ENCODE measurements around the gene FBLN2.

The FBLN2 gene

DNA sequence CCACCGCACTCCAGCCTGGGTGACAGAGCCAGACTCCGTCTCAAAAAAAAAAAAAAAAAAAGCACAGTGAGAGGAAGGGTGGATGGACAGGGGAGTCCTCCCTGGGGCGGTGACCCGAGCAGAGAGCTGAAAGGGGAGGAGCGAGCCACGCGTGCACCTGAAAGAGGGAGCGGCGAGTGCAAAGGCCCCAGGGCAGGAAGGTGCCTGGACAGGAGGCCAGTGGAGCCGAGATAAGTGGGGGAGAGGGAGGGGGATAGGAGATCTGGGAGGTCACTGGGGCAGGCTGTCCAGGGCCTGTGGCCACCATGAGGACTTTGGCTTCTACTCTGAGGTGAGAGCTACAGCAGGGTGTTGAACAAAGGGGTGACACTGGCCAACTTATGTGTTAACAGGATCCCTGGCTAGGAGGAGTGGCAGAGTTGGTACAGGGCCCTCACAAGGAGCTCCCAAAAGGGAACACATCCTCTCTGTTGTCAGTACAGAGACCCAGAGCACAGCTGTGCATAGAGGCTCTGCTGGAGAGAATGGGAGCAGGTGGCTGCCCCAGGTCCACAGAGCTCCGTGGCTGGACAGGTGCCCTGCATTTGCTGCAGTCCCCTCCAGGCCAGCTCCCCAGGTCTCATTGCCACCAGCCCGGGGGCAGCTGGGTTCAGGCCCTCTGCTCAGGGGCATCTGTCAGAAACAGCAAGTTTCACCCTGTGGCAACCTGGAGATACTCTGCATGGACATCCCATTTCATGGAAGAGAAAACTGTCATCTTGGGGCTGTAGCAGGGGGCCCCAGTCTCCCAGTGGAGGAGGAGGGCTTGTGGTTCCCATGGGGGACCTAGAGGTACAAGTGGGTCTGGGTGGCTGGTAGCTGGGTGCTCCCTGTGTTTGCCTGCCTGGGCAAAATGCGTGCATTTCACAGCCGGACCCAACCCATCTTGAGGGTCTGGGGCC lies 28.5 kb downstream of the FBLN2 start:
- no peak for TF ChIP-seq ZNF274 (IDR thresholded peaks at IDR 0.05; ENCODE audit: low read depth, low read length)
- H3K4me3 ChIP-seq (ENCODE audit: low read length) = no peak overlapping the region

DNA sequence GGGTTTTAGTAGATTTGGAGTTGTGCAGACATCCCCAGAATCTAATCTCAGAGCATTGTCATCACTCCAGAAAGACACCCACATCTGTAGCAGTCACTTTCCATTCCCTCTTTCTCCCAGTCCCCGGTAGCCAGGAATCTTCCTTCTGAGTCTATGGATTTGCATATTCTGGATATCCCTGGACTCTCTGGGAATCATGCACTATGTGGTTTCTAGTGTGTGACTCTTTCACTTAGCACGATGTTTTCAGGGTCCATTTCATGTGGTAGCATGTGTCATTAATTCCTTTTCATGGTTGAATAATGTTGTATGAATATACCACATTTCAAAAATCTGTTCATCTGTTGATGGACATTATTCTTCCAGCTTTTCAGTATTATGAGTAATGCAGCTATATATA lies 29.3 kb downstream of the FBLN2 start:
- no peak overlapping the region for H3K4me3 ChIP-seq (ENCODE audit: low read length)
- no peak for TF ChIP-seq ZNF274 (IDR thresholded peaks at IDR 0.05; ENCODE audit: low read depth, low read length)

DNA sequence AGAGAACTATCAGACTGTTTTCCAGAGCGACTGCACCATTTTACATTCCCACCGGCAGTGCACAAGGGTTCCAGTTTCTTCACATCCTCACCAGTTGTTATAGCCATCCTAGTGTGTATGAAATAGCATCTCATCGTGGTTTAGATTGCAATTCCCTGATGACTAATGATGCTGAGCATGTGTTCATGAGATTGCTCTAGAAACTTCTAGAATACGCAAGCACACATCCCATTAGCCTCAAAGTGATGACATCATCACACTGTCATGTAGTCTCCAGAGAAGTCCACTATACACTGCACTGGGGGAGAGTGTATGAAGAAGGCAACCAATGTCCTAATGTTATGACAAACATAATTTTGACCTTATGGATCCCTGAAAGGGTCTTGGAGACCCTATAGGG lies 30.1 kb downstream of the FBLN2 start:
- H3K4me3 ChIP-seq (ENCODE audit: low read length) = no peak overlapping the region
- TF ChIP-seq ZNF274 (IDR thresholded peaks at IDR 0.05; ENCODE audit: low read depth, low read length) = no peak

DNA sequence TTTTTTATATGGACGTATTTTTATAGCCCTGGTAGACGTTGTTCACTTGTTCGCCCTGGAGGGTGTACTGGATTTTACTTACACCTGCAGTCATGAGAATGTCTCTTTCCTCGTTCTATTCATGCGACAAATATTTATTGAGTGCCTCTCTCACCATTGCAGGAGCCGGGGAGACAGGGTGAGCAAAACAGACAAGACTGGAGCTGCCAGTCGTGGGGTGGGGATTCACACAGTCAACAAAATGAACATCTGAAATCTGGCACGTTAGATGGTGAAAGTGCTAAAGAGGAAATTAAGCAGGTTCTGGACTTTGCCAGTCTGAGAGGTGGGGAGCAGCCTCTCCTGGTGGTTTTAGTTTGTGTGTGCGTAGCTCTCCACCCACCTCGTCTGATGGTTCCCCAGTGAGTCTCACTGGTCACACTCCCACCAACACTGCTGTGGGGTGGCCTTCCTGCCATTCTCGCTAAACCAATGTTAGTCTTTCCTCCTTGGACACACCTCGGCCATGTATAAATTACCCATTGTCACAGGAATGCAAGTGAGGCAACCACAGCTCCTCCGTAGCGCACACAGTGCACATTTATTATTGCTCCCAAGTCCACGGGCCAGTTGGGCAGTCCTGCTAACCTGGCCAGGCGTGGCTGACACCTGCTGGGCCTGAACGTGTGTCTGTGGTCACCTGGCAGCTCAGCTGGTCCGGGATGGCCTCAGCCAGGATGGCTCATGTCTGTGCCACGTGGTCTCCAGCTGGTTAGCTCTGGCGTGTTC lies 31.5 kb downstream of the FBLN2 start:
- TF ChIP-seq ZNF274 (IDR thresholded peaks at IDR 0.05; ENCODE audit: low read depth, low read length) = no peak

DNA sequence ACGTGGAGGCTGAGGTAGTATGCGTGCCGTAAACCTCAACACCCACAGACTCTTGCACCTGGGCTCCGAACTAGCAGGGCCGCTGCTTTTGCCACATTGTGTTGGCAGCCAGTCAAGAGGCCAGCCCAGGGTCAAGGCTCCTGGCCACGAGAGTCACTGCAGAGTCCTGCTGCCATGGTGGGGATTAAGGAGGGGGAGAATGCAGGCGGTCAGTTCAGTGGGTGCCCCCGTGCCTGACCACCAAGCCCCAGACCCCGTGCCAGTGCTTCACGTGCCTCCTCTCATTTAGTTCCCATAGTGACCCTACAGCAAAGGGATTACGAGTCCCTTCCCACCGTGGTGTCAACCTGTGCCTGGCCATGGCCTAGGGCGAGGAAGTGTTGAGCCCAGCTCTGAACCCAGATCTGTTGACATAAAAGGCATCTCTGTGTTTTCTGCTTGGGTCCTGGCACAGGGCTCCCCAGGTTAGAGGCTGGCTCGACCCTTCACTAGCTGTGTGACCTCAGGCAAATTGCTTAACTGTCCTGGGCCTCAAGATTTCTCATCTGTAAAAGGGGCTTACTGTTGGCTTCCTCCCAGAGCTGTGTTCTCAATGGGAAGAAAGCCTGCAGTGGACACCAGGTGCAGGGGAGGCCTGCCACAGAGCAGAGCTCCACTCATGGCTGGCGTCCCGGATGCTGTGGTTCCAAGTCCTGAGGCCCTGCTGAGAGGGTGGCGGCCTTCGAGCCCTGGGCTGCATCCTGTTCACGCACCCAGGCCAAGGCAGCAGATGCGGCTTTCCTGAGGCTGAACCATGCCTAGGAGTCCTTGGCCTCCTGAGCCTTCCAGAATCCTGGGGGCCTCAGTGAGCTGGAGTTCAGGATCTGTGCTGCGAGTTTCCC lies 32.8 kb downstream of the FBLN2 start:
- no peak for TF ChIP-seq ZNF274 (IDR thresholded peaks at IDR 0.05; ENCODE audit: low read depth, low read length)

More for the DNA sequence above, 31.5 kb downstream of the FBLN2 start:
- H3K4me3 ChIP-seq (ENCODE audit: low read length) = no peak overlapping the region

DNA sequence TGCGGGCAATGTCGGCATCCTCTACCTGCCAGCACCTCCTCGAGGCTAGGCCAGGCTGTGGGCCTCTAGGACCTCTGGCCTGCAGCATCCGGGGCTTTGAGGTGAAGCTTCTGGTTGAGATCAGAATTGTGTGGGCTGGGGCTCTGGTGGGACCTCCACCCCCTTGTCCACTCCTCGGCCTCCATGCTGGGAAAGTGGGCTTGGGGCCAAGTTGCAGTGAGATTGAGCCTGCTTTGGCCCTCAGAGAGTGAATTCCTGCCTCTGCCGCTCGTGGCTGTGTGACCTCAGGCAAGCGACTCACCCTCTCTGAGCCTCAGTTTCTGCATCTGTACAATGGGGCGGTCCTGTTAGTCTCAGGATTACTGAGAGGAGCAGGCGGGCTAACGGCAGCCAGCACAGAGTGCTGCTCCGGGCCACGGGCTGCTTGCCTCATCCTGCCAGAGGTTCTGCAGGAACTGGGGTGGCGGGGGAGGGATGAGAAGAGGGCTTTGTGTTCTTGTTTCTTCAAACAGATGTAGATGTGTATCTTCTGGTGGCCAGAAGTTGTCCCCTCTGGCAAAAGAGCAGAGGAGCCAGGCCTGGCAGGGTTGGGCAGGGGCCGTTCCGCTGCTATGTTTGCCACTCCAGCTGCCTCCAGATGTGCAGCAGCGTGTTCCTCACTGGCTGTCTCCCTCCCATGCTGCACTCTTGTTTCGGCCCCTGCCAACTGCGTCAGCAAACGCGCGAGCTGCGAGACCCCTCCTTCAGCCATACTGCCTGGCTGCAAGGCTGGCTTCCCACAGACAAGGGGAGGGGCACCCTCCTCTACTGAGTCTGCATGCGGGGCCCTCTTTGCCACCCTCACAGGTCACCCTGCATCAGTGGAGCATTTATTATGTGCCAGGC lies 33.7 kb downstream of the FBLN2 start:
- TF ChIP-seq ZNF274 (IDR thresholded peaks at IDR 0.05; ENCODE audit: low read depth, low read length) = no peak

More for the DNA sequence above, 32.8 kb downstream of the FBLN2 start:
- no peak overlapping the region for H3K4me3 ChIP-seq (ENCODE audit: low read length)

DNA sequence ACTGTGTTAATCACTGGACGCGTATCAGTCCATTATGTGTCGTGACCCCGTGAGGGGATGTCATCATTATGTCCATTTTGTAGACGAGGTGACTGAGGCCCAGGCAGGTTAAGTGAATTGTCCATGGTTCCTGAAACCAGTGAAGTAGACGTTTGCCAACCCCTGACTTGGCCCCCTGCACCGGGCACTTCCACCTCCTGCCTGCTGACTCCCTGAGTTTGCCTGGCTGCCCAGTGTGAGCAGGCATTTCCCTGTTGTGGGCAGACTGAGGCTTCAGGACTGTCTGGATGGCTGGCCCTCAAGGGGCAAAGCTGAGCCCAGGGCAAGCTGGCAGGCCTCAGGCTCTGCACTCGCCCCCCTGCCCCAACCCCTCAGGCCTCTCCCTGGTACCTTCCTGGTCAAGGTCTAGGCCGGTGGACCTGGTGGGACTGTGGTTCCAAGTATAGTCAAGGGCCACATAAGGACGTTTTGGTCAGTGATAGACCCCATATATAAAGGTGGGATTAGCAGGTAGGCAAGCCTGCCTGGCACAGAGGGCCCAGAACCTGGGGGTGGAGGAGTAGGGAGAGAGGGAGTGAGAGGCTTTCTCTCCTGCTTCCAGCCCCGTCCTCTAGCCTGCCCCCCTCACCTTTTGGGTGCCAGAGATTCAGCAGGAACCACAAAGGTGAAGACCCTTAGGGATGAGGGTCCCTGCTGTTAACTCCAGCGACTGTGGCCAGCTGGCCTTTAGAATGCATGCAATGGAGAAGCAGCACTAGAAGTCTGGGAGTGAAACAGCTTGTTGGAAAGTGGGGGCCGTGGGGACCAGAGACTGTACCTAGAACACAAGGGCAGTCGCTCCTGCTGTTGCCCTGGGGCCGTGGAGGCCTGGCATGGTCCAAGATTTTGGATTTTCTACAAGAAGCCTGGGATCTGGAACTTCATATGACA lies 34.6 kb downstream of the FBLN2 start:
- H3K4me3 ChIP-seq (ENCODE audit: low read length) = no peak overlapping the region
- TF ChIP-seq ZNF274 (IDR thresholded peaks at IDR 0.05; ENCODE audit: low read depth, low read length) = no peak

More for the DNA sequence above, 33.7 kb downstream of the FBLN2 start:
- no peak overlapping the region for H3K4me3 ChIP-seq (ENCODE audit: low read length)

DNA sequence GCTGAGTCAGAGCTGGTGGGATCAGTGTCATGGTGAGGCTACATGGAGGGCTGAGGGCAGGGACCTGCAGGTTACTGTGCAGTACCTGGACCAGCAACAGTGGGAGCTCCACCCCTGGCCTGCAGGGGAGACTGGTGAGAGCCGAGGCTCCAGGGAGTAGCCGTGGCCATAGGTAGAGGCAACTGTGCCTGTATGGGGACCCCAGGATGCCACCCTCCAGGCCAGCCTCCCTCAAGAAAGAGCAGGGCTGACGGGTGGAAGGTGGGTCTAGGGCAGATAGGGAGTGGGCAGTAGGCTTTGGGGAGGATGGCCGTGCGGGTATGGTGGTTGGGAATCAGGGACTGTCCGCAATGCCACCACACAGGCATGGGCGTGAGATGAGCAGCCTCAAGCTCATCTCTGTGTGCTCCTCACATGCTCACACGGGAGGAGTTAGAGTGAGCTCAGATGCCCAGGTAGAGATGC lies 35.5 kb downstream of the FBLN2 start:
- no peak for TF ChIP-seq ZNF274 (IDR thresholded peaks at IDR 0.05; ENCODE audit: low read depth, low read length)
- H3K4me3 ChIP-seq (ENCODE audit: low read length) = no peak overlapping the region

DNA sequence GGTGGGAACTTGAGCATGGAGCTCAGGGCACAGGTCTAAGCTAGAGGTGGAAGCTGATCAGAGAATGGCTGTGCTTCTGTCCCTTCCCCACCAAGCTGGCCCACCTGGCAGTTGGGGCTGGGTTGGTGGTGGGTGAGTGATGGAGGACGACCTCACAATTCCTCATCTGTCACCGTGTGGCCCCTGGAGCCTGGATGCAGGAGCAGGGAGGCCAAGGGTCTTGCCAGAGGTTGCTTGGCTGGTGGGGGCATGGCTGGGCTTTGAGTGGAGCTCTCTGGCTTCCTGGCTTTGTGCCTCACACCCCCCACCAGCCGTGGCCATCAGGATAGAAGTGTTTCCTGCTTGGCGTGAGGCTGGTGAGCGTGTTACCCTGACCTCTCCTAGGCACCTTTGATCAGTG lies 36.0 kb downstream of the FBLN2 start:
- H3K4me3 ChIP-seq (ENCODE audit: low read length) = no peak overlapping the region
- no peak for TF ChIP-seq ZNF274 (IDR thresholded peaks at IDR 0.05; ENCODE audit: low read depth, low read length)

DNA sequence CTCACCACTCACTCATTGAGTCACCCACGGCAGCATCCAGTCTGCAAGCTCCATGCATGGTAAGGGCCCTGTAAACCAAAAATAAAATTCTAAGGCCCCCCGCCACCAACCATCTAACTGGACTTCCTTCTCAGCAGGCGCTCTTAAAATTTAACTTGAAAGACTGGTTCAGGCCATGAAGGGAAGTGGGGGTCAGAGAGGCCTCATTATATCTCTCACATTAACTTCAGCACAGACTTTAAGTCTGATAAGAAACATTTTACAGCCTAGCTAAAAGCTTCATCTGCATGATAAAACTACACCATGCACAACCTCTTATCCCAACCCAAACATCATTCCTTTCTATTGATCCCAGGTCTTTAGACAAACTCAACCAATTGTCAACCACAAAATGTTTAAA lies 38.5 kb downstream of the FBLN2 start:
- no peak overlapping the region for H3K4me3 ChIP-seq (ENCODE audit: low read length)
- TF ChIP-seq ZNF274 (IDR thresholded peaks at IDR 0.05; ENCODE audit: low read depth, low read length) = no peak

DNA sequence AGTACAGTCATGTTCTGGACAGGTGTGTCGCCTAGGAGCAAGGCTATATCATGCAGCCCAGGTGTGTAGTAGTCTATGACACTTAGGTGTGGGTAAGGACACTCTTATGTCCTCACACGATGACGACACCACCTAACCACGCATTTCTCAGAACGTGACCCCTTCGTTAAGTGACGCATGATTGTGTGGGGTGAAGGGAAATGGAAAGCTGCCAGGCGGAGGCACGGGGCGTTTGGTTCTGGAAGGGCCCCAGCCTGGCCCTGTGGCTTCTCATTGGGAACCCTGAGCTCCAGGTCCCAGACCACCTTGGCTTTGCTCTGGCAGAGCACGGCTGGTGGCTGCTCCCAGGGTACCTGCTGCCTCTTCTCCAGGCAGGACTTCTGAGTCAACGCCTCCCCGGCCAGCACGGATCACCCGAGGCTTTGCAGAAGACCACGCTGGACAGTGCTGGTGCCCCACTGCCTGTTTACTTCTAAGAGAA lies 39.3 kb downstream of the FBLN2 start:
- TF ChIP-seq ZNF274 (IDR thresholded peaks at IDR 0.05; ENCODE audit: low read depth, low read length) = no peak
- H3K4me3 ChIP-seq (ENCODE audit: low read length) = no peak overlapping the region

DNA sequence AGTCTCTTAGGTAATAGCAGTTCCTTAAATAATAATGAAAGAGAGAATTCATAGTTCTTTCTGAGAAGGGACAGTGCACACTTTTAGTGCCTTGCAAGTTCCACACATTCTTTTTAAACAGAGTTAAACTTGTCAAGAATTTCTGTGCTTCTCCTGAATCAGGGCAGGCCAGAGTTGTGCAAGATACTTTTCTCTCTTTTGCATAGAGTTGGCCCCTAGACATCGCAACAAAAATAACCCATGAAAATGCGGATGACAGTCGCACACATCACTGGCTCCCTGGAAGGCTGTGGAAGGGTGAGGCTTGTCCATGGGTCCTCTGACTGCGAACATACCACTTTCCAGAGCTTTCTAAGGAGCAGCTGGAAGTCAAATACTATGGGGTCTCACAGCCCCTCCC lies 40.1 kb downstream of the FBLN2 start:
- no peak for TF ChIP-seq ZNF274 (IDR thresholded peaks at IDR 0.05; ENCODE audit: low read depth, low read length)
- no peak overlapping the region for H3K4me3 ChIP-seq (ENCODE audit: low read length)
